HL-60/S4 treated with retinoic acid at 250 ng/mL for 4 days and 3 days (cell line): Measurements from ENCODE around the gene TMED6.
"Not testable (repeated sequence)": the region's sequence is repeated elsewhere in the genome, so short reads cannot be mapped to it uniquely, and the experiment has no call there.

Source experiments
- in situ Hi-C: fragments of 300-500 bp; cut with MboI; formaldehyde crosslinking; loops from 2 replicates; pipeline ENCODE4 v1.7.0; 2022; ENCODE audit warnings: low sequenced_read_pairs

The TMED6 gene

DNA sequence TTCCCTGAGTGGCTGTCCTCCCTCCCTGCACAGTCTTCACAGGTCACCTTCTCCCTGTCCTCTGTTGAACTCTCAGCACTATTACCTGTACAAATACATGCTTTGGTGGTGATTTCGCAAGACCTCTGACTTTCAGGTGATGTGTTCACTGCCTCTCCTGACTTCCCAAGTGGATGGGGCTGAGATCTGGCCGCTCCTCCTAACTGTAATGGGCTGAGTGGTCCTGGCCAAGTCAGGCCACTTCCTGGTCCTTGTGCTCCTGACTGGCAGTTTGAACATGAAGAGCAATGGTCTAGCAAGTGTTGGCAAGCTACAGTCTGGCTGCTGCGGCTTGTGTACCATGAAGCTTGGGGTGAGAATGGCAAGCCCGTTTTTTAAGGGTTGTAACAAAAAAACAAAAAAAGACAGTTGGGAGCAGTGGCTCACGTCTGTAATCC, 11.7 kb upstream of the TMED6 start:
- in situ Hi-C loops = no loop called here

DNA sequence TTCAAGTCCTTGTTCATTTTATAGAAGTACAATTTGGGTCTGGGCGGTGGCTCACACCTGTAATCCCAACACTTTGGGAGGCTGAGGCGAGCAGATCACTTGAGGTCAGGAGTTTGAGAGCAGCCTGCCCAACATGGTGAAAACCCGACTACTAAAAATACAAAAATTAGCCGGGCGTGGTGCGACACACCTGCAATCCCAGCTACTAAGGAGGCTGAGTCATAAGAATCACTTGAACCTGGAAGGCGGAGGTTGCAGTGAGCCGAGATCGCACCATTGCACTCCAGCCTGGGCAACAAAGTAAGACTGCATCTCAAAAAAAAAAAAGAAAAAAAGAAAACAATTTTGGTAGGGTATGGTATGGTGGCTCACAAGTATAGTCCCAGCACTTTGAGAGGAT, 8.5 kb upstream of the TMED6 start:
- in situ Hi-C loops = not testable (repeated sequence)

DNA sequence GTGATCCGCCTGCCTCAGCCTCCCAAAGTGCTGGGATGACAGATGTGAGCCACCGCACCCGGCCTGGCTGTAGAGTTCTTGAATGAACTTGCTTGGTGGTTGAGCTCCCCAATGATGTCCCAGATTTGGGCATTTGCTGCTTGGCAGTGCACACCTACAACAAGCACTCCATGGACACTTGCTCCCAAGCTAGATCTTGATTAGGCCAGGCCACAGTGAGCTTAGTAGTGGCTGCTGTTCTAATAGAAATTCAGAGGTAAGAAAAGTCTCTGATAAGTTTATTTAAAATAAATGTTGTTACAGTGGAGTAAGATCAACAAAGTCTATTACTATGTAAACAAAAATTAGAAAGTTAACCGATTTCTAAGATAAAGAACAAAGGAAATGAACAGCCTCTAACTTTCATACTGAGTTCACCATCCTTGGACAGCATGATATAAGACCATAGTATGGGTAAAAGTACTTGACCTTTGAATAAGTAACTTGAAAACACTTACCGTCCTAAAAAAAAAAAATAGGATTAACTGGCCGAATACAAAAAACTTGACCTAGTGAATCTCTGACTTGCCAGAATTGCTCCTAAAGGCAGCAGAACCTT, 951 bp downstream of the TMED6 start:
- in situ Hi-C loops = no loop called here

DNA sequence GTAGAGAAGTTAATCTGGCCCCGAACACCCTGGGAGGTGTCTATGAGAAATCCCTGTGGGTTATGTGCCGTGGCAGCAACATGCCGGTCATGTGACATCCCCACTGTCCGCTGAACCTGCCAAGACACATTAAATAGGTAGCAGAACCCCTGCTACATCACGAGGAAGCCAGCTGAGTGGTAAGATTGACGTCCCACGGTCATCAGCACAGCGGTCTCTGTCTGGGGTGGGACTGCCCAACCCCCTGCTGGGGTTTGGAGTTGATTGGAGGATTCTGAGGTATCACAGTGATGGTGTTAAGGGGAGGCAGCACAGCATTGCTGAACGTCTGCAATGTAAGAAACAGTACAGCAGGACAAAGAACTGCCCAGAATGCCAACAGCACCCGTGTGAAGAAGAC, 2.0 kb downstream of the TMED6 start:
- in situ Hi-C loops = no loop called here

DNA sequence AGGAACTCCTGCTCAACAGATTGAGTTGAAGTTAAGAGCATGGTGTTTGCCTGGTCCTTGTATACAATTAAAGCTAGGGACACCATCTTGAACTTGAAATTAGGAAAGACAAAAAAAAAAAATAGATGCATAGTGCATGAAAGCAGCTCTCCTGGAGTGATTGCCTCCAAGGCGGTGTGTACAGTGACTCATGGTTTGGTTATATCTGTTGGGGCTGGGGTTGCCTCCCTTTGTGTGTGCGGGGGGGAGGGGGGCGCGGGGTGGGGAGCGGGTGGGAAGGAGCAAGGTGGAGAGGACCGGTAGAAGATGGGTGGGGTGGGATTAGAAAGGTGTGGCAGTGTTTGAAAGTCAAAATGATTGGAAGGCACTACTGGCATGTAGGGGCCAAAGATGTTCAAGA, 3.4 kb downstream of the TMED6 start:
- in situ Hi-C loops = no loop called here

DNA sequence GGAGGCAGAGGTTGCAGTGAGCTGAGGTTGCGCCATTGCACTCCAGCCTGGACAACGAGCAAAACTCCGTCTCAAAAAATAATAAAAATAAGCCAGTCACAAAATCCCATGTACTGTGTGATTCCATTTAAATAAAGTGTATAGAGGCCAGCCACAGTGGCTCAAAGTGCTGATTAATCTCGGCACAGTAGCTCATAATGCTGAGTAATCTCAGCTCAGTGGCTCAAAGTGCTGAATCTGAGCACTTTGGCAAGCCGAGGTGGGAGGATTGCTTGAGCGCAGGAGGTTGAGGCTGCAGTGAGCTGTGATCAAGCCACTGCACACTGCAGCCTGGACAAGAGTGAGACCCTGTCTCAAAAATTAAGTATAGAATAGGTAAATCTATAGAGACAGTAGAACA, 4.9 kb downstream of the TMED6 start:
- in situ Hi-C loops = no loop called here

DNA sequence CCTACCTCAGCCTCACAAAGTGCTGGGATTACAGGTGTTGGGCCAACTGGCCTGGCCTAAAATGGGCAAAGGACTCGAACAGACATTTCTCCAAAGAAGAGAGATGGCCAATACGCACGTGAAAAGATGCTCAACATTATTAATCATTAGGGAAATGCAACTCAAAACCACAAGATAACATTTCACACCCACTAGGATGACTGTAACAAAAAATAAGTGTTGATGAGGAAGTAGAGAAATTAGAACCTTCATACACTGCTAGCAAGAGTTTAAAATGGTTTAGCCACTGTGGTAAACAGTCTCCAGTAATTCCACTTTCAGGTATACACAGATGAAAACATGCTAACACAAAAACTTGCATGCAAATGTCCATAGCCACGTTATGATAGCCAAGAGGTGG, 5.7 kb downstream of the TMED6 start:
- in situ Hi-C loops = no loop called here

DNA sequence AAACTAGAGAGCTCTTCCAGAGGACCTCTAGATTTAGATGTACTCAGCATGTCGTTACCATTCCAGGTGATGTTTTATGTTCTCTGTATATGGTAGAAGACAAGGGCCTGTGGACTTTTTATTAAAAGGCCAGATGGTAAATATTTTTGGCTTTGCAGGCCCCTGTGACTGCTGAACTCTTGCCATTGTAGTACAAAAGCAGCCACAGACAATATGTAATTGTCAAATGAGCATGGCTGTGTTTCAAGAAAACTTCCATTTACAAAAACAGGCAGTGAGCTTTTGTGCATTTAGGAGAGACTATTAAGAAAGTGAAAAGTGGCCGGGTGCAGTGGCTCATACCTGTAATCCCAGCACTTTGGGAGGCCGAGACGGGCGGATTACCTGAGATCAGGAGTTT, 7.4 kb downstream of the TMED6 start:
- in situ Hi-C loops = no loop called here

DNA sequence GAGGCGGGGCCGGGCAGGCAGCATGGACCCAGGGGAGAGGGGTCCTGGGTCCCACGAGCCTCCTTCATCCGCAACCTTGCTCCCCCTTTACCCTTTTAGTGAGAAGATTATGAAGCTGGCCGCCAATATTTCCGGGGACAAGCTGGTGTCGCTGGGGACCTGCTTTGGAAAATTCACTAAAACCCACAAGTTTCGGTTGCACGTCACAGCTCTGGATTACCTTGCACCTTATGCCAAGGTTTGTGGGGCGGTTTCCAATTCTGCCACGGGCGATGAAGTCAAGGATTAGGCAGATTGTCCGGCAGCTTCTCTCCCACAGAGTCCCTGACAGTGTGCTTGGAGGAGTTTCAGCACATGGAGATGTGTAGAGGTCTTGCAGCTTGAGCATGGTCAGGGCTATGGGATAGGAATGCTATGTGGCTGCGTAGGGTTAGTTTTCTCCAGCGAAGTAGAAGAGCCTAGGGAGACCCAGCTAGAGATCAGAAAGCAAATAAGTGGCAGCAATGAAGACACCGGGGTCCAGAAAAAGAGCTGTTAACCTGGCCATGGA, 11.4 kb downstream of the TMED6 start:
- in situ Hi-C loops = no loop called here

DNA sequence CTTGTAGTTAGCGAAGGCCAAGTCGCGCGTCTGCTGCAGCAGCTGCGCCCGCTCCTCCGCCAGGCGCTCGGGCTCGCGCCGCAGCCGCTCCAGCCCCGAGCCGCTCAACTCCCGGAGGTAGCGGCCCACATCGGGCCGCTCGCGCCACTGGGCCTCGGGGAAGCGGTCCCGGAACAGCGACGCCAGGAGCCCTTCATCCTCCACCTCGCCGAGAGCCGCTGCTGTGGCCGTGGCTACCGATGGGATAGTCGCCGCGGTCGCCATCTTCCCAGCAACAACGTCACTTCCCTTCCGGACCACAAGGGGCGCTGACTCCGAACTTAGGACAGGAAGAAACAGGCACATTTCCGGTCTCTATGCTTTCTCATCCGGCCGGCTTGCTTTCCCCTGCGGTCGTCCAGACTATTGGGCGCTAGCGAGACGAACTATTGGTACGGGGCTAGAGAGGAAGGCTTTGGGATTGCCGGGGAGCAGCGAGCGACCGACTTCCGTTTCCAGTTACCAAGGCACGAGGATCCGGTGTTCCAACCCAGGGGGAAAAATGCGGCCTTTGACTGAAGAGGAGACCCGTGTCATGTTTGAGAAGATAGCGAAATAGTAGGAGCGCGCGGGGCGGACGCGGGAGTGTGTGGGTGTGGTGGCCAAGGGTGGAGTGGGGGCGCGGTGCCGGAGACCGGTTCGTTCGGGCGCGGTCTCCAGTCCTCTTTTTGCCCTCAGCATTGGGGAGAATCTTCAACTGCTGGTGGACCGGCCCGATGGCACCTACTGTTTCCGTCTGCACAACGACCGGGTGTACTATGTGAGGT, 12.1 kb downstream of the TMED6 start, which contains the start of the genes COG8 and NIP7:
Gene COG8 (minus strand): TSS at position 276 of the 806 bp plus-strand sequence. CDS start 12 bp downstream, at position 264.
Gene NIP7 (plus strand): TSS at position 484 of the 806 bp plus-strand sequence. CDS start 58 bp downstream, at position 542.
- in situ Hi-C loops = no loop called here

DNA sequence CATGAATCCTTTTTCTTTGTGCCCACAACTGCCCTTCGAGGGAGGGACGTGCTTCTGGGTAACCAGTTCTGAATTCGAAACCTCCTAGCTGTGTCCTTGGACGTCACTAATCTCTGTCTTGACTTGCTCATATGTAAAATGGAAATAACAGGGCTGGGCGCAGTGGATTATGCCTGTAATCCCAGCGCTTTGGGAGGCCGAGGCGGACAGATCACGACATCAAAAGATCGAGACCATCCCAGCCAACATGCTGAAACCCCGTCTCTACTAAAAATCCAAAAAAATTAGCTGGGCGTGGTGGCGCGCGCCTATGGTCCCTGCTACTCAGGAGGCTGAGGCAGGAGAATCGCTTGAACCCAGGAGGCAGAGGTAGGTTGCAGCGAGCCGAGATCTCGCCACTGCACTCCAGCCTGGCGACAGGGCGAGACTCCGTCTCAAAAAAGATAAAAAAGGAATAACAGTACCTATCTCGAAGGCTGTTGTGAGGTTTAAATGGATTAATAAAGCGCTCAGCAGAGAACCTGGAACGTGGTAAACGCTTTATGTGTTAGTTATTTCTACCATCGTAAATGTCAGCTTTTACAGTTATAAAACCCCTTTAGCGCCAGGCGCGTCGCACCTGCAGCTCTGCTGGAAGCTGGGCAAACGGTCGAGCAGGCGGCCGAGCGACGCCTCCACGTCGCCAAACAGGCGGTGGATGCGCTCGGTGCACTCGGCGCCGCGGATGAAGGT, 12.9 kb downstream of the TMED6 start:
- in situ Hi-C loops = no loop called here

DNA sequence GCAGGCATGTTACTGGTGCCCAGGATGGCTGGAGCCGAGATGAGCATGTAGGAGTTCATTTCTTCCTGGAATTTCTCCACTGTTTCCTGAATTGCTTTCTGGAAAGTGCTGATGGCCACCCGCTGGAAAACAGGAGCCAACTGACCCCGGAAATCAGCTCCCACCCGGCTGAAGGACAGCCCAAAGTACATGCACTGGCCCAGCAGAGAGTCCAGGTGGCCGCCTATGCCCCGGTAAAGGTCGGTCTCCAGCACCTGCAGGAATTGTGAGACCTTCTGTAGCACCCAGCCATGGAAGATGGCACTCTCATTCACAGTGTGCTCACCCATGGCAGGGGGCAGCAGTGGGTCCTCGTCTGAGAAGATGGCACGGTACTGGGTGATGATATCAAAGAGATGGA, 16.9 kb downstream of the TMED6 start:
- in situ Hi-C loops = no loop called here

DNA sequence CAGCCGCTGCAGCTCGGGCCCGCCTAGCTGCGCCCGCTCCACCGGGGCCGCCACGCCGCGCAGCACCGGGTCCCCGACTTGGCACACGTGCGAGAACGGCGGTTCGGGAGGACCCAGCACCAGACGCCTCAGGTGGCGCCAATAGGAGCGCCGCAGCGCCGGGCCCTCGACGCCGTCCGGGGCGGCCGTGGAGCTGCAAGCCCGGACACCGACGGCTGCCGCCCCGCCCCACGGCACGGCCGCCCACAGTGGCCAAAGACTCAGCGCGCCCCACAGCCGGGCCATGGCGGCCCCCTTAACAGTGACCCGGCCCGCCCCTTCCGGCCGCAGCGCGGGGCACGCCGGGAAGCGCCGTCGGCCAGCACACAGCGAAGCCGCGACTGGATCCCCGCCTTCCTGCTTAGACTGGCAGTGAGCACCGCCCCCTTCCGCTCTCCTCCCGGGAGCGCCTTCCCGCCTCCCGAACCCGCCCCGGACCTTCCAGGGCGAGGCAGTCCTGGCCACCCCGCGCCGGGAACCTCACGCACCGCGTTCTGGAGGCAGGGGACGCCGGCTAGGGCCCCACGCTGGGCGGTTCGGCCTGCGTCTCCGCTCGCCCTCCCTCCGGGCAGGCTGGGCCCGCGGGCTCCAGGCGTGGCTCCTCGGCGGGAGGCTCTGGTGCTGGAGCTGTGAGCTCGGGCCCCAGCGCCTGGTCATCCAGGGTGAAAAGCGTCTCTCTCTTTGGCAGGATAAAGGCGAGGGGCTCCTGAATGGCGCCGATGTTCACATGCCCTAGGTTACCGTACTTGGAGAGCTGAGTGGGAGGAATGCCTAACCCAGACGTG, 21.1 kb downstream of the TMED6 start, which contains the start of gene PDF:
Gene PDF (minus strand): TSS at position 303 of the 824 bp plus-strand sequence. CDS start 18 bp downstream, at position 285.
- in situ Hi-C loops = no loop called here

DNA sequence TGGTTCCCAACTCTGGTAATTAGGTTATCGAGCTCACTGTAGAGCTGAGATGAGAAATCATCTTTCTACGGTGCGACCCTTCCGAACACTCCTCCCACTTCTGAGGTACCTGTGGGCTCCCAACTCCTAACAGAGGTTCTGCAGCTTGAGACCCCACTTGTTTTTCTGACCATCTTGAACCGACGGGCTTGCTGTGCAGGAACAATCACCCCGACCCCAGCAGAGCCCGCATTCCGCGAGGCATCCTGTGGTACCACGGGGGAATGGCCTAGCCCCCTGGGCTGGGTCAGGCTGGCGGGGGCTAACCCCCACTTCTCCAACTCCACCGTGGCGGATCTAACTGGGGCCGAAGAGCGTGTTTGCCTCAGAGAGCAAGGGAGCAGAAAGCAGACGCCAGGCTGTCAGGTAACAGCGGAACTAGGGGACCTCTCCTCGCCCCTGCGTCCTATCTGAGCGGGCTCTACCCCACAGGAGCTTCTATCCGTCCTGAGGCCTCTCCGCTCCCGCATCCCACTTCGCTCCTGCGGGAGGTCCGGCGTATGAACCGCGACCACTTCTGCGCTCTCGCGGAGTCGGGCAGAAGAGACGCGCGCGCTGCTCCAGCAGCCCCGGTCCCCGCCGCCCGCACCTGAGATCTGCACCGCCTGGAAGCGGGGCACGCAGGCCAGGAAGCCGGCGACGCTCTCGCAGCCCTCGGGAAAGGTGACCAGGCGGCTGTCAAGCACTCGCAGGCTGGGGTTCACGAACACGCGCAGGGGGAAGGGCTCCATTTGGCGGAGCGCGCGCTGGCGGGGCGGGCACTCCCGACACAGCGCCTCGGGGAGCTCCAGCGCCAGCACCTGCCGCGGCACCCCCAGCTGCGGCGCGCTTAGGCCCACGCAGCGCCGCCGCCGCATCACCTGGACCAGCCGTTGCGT, 22.0 kb downstream of the TMED6 start:
- in situ Hi-C loops = no loop called here

DNA sequence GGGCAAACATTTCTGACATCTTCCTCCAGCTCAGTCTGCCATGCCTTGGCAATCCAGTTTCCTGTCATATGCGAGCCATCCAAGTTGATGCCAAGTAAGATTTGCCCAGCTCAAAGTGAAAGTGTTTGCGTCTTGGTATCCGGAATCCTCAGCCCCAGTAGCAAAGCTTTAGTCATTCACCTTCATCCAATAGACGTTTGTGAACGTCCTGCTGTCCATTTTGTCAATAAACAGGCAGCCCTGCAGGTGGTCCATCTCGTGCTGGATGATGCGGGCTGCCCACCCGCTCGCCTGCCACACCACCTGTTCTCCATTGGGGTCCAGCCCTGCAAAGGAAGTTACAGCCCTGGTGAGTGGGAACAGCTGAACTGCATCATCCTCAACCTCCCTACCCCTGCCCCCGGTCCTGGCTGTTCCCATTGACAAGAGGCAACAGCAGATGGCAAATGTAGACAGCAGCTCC, 22.7 kb downstream of the TMED6 start:
- in situ Hi-C loops = no loop called here

DNA sequence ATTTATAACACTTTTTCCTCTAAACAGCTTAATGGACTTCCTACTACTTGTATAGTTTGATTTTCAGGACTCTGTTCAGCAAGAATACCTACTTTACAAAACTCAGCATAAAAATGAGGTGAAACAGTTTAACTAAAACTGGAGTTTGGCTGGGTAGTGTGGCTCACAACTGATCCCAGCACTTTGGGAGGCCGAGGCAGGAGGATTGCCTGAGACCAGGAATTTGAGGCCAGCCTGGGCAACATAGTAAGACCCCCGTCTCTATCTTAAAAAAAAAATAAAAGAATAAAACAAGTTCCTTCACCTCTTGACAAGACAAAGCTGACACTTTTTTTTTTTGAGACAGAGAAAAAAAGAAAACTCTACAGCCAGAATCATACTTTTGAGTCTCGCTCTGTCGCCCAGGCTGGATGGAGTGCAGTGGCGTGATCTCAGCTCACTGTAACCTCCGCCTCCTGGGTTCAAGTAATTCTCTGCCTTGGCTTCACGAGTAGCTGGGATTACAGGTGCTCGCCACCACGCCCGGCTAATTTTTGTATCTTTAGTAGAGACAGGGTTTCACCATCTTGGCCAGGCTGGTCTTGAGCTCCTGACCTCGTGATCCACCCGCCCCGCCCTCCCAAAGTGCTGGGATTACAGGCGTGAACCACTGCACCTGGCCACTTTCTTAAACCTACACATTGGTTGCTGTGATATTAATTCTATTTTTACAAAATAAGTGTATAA, 23.8 kb downstream of the TMED6 start:
- in situ Hi-C loops = no loop called here

DNA sequence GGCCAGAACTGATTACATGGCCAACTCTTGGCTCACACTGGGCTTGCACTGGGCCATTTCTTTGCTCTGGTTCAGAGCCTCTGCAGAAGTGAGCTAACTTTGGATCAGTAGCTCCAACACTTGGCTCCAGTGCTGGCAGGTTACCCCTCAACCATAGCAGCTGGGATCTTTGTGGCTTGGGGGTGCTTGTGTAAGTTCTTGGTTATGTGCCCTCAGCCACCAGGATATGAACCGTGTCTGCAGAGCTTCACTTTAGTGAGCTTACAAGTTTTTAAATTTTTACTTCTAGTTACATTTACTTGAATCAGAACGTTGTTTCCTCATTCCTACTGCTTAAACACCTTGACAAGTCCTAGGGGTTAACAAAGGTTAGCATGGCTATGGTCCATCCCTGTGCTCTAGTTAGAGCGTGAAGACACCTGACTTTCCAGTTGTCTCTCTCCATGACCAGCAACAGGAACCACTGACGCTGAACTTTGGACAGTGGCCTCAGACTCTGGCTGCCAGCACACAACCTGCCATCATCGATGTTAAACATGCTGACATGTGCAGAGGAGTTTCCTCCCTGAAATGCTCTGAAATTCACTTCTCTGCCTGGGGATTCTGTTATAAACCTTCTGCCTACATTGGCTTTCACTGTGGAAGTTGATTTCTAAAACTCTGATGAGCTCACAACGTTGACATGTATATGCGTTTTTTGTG, 25.3 kb downstream of the TMED6 start:
- in situ Hi-C loops = no loop called here

DNA sequence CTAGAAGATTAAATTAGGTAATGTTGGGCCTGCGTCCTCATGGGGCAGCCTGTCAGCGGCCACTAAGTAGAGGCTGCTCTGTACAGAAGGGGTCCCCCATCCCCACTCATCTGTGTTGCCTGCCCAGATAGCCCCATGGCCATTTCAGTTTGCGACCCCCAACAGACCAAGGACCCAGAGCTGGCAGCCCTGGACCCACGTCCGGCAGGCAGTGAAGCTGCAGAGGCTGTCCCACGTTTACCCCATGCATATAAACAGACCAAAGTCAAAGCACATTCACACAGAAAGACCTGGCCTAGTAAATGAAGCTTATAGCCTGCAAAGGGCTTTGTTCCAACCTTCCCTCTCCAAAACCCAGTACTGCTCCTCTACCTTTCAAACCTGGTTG, 25.8 kb downstream of the TMED6 start:
- in situ Hi-C loops = no loop called here
